ENCODE data around the gene KRT76.
"Not testable (repeated sequence)": the region's sequence is repeated elsewhere in the genome, so short reads cannot be mapped to it uniquely, and the experiment has no call there.

Gene KRT76

GRCh38 chr12:52796839-52797528, 19.8 kb upstream of the KRT76 start:
- no peak for DNase-seq

GRCh38 chr12:52796429-52796794, 19.3 kb upstream of the KRT76 start:
- no peak for DNase-seq

GRCh38 chr12:52795694-52796428, 18.7 kb upstream of the KRT76 start, which contains the start of gene KRT3:
TSS of gene KRT3 (minus strand) at chr12:52796117. CDS start at chr12:52796042, 75 bp downstream.
- DNase-seq, result no peak

- DNase-seq, result not testable (repeated sequence)
These were observed 18.2 kb upstream of the KRT76 start for GRCh38 chr12:52795332-52795674.

- DNase-seq, result no peak
These were observed 17.6 kb upstream of the KRT76 start for GRCh38 chr12:52794479-52795331.

GRCh38 chr12:52792185-52793029, 15.3 kb upstream of the KRT76 start:
- no peak for DNase-seq

GRCh38 chr12:52791271-52792184, 14.4 kb upstream of the KRT76 start:
- DNase-seq, result no peak

GRCh38 chr12:52790427-52791270, 13.5 kb upstream of the KRT76 start:
- no peak for DNase-seq

GRCh38 chr12:52789637-52790426, 12.7 kb upstream of the KRT76 start:
- DNase-seq, result no peak

GRCh38 chr12:52788876-52789636, 11.9 kb upstream of the KRT76 start:
- no peak for DNase-seq

- no peak for DNase-seq
These were observed 11.2 kb upstream of the KRT76 start for GRCh38 chr12:52788192-52788875.

- DNase-seq, result no peak
These were observed 10.4 kb upstream of the KRT76 start for GRCh38 chr12:52787324-52788191.

- no peak for DNase-seq
These were observed 7.8 kb upstream of the KRT76 start for GRCh38 chr12:52784909-52785308.

GRCh38 chr12:52783563-52784316, 6.6 kb upstream of the KRT76 start:
- no peak for DNase-seq

- no peak for DNase-seq
These were observed 5.4 kb upstream of the KRT76 start for GRCh38 chr12:52782502-52782901.

- DNase-seq, result no peak
These were observed 4.4 kb upstream of the KRT76 start for GRCh38 chr12:52781399-52782082.
